ENCODE data around the gene PERP. TPM values are rescaled to one million over a fixed set of nuclear protein-coding genes. Genes with fewer than 3 reads are reported as not detected.
A peak's percentile ranks its signal among the peaks of the same experiment; 100 is the strongest.

The PERP gene
- total and polyA plus RNA-seq, 4 donors = 14.7 to 57.8 (median 30.3) TPM

DNA sequence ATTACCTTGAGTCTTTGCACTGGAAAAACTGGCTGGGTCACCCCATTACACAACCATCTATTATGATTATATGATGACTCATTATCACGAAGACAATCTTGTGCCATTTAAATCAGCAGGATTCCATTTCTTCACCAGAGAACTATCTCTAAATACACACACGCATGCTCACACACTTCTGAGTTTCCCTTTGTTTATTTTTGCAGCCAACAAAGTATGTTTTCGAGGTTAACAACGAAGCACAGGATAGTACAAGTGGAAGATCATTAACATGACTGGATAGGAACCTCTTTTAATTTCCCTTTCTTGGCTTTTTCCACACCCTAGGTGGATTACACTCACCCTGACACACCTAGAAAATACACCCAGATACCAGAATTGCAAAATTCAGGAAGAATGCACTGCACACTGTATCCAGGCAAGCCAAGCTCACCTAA, 18.9 kb downstream of the PERP start (continued):
- no peak for TF ChIP-seq CTCF (IDR thresholded peaks at IDR 0.05; ENCODE audit: low read depth, low read length, missing input control)

DNA sequence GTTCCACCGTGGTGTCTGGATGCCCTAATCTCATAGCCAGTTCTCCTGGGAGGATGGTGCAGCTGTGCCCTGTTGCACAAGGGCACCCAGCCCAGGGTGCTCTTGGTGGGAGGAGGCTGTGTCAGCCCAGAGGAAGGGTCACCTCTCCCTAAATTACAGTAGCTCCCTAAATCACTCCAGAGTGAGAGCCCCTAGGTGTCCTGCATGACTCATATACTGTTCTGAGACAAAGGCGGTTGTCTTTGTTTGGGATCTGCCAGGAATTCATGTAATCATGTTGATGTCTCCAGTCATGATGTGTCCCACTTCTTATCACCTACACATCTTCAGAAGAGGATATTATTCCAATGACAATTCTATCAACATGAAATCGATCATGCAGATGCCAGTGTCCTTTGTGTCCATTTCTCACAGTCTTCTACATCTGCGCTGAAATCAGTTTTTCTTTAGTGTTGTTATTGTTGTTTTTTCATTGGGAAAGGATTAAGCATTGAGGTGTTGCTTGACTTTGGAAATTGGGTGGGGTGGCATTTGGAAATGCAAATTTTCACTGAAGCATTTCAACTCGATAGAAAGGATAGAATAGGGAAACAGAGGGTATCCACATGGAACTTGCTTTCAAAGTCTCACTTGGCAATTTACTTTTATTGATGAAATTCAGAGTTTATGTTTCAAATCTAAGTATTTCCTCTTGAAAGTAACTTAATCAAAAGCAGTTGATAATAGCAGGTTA, 19.5 kb downstream of the PERP start:
- no peak for TF ChIP-seq YY1 (IDR thresholded peaks at IDR 0.05)
- Histone ChIP-seq H3K4me1 (ENCODE audit: control insufficient read depth in 4 of 4, insufficient read depth in 4 of 4, low read length in 3 of 4) (peaks cover 2 to 24% (median 8%) of the 10 kb centered on the region in 4 donors), H3K9ac (ENCODE audit: low read depth in 1 of 2, low read length in 2 of 2) (no peak overlapping the region), H3K9me3 (ENCODE audit: control insufficient read depth in 4 of 4, low read length in 3 of 4) (no peaks in the 10 kb centered on the region), H3K4me3 (ENCODE audit: low read depth in 1 of 3, low read length in 3 of 3) (no peak overlapping the region), H3K27me3 (ENCODE audit: control insufficient read depth in 4 of 4, insufficient read depth in 4 of 4, low read length in 3 of 4) (no peaks in the 10 kb centered on the region), H3K36me3 (ENCODE audit: control insufficient read depth in 4 of 4, insufficient read depth in 3 of 4, low read depth in 1 of 4, low read length in 3 of 4) (peaks cover 0 to 10% (median 3%) of the 10 kb centered on the region in 4 donors), H3K27ac (ENCODE audit: low read depth in 1 of 2, low read length in 2 of 2) (peak overlapping the region; percentile 47 to 55)
- WGBS = 80% methylated on average over 5 of the region's 5 CpGs
- DNase-seq (ENCODE audit: low spot score) = no peak

- TF ChIP-seq, protein P1, sequence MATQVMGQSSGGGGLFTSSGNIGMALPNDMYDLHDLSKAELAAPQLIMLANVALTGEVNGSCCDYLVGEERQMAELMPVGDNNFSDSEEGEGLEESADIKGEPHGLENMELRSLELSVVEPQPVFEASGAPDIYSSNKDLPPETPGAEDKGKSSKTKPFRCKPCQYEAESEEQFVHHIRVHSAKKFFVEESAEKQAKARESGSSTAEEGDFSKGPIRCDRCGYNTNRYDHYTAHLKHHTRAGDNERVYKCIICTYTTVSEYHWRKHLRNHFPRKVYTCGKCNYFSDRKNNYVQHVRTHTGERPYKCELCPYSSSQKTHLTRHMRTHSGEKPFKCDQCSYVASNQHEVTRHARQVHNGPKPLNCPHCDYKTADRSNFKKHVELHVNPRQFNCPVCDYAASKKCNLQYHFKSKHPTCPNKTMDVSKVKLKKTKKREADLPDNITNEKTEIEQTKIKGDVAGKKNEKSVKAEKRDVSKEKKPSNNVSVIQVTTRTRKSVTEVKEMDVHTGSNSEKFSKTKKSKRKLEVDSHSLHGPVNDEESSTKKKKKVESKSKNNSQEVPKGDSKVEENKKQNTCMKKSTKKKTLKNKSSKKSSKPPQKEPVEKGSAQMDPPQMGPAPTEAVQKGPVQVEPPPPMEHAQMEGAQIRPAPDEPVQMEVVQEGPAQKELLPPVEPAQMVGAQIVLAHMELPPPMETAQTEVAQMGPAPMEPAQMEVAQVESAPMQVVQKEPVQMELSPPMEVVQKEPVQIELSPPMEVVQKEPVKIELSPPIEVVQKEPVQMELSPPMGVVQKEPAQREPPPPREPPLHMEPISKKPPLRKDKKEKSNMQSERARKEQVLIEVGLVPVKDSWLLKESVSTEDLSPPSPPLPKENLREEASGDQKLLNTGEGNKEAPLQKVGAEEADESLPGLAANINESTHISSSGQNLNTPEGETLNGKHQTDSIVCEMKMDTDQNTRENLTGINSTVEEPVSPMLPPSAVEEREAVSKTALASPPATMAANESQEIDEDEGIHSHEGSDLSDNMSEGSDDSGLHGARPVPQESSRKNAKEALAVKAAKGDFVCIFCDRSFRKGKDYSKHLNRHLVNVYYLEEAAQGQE (IDR thresholded peaks at IDR 0.05) = peak; percentile 27
- TF ChIP-seq SP1 (IDR thresholded peaks at IDR 0.05) (peak; percentile 64), GABPA (IDR thresholded peaks at IDR 0.05 in 1 of 2, conservative IDR thresholded peaks at IDR 0.05 in 1 of 2) (no peak), RXRA (IDR thresholded peaks at IDR 0.05) (peak; percentile 45 to 63), HNF4A (conservative IDR thresholded peaks at IDR 0.05) (peak; percentile 56 to 72), HNF4G (IDR thresholded peaks at IDR 0.05) (no peak), MAX (IDR thresholded peaks at IDR 0.05) (peak; percentile 52), RAD21 (IDR thresholded peaks at IDR 0.05) (peak in 1 of 2 donors; percentile 30), ATF3 (IDR thresholded peaks at IDR 0.05) (peak; percentile 97), YY1 (IDR thresholded peaks at IDR 0.05) (peak; percentile 39), FOXA1 (IDR thresholded peaks at IDR 0.05) (peak; percentile 78), EGR1 (IDR thresholded peaks at IDR 0.05; ENCODE audit: low read depth in 2 of 2) (peak in 1 of 2 donors; percentile 21), FOXA2 (IDR thresholded peaks at IDR 0.05) (peak; percentile 94), JUND (IDR thresholded peaks at IDR 0.05) (peak; percentile 99), ZBTB33 (IDR thresholded peaks at IDR 0.05) (peak; percentile 22), NR2F2 (IDR thresholded peaks at IDR 0.05) (no peak), TAF1 (conservative IDR thresholded peaks at IDR 0.05) (no peak), CTCF (IDR thresholded peaks at IDR 0.05; ENCODE audit: low read depth, low read length, missing input control) (no peak)
- 36% methylated on average over 5 of the region's 5 CpGs for WGBS
- DNase-seq (ENCODE audit: low spot score) = no peak
- Histone ChIP-seq H3K27ac (ENCODE audit: low read depth in 1 of 2, low read length in 2 of 2) (peak overlapping the region; percentile 47 to 72), H3K9ac (ENCODE audit: low read depth in 1 of 2, low read length in 2 of 2) (no peak overlapping the region), H3K27me3 (ENCODE audit: control insufficient read depth in 4 of 4, insufficient read depth in 4 of 4, low read length in 3 of 4) (no peaks in the 10 kb centered on the region), H3K4me3 (ENCODE audit: low read depth in 1 of 3, low read length in 3 of 3) (no peak overlapping the region), H3K9me3 (ENCODE audit: control insufficient read depth in 4 of 4, low read length in 3 of 4) (no peaks in the 10 kb centered on the region), H3K36me3 (ENCODE audit: control insufficient read depth in 4 of 4, insufficient read depth in 3 of 4, low read depth in 1 of 4, low read length in 3 of 4) (peaks cover 0 to 5% (median 1%) of the 10 kb centered on the region in 4 donors), H3K4me1 (ENCODE audit: control insufficient read depth in 4 of 4, insufficient read depth in 4 of 4, low read length in 3 of 4) (peaks cover 2 to 24% (median 8%) of the 10 kb centered on the region in 4 donors)
These were observed 20.5 kb downstream of the PERP start for GRCh38 chr6:138086573-138087196.
